Measurements from ENCODE around the gene ASTN2. TPM values are rescaled to one million over a fixed set of nuclear protein-coding genes. Genes with fewer than 3 reads are reported as not detected.
A peak's percentile ranks its signal among the peaks of the same experiment; 100 is the strongest.

Gene ASTN2
- total and polyA plus RNA-seq, 9 of the 15 experiments (the other 6 are each of a cell fraction or from before 2014, with no cell fraction given), result 0.56 to 3.5 (median 1.9) TPM

GRCh38 chr9:116394070-116394469, 1020.8 kb downstream of the ASTN2 start (continued):
- TF ChIP-seq, protein P1, sequence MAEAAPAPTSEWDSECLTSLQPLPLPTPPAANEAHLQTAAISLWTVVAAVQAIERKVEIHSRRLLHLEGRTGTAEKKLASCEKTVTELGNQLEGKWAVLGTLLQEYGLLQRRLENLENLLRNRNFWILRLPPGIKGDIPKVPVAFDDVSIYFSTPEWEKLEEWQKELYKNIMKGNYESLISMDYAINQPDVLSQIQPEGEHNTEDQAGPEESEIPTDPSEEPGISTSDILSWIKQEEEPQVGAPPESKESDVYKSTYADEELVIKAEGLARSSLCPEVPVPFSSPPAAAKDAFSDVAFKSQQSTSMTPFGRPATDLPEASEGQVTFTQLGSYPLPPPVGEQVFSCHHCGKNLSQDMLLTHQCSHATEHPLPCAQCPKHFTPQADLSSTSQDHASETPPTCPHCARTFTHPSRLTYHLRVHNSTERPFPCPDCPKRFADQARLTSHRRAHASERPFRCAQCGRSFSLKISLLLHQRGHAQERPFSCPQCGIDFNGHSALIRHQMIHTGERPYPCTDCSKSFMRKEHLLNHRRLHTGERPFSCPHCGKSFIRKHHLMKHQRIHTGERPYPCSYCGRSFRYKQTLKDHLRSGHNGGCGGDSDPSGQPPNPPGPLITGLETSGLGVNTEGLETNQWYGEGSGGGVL (CRISPR knock-in tag; IDR thresholded peaks at IDR 0.05), result 0 out of 2 replicates have a peak, but pooled peaks have one; percentile 40
- TF ChIP-seq, protein P2, sequence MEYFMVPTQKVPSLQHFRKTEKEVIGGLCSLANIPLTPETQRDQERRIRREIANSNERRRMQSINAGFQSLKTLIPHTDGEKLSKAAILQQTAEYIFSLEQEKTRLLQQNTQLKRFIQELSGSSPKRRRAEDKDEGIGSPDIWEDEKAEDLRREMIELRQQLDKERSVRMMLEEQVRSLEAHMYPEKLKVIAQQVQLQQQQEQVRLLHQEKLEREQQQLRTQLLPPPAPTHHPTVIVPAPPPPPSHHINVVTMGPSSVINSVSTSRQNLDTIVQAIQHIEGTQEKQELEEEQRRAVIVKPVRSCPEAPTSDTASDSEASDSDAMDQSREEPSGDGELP (CRISPR knock-in tag; IDR thresholded peaks at IDR 0.05; ENCODE audit: borderline replicate concordance), result no peak
- TF ChIP-seq MAZ (CRISPR knock-in tag; conservative IDR thresholded peaks at IDR 0.05 in 1 of 2, IDR thresholded peaks at IDR 0.05 in 1 of 2), result 0 out of 4 replicates have a peak, but pooled peaks of 1 of the 2 experiments have one; percentile 14
- TF ChIP-seq HMGN3 (IDR thresholded peaks at IDR 0.05; ENCODE audit: borderline replicate concordance, extremely low read depth, insufficient read length, low read depth, low read length), result no peak
- TF ChIP-seq, protein P3, sequence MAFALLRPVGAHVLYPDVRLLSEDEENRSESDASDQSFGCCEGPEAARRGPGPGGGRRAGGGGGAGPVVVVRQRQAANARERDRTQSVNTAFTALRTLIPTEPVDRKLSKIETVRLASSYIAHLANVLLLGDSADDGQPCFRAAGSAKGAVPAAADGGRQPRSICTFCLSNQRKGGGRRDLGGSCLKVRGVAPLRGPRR (CRISPR knock-in tag; IDR thresholded peaks at IDR 0.05), result peak; percentile 7; the same call in 1 of the 2 replicates
- TF ChIP-seq ZNF316 (IDR thresholded peaks at IDR 0.05), result peak; percentile 86; the same call in 1 of the 2 replicates
- 0 out of 2 replicates have a peak, but pooled peaks have one; percentile 23 for TF ChIP-seq OTX1 (CRISPR knock-in tag; IDR thresholded peaks at IDR 0.05)
- peak; percentile 58 for TF ChIP-seq MEF2D (tag; conservative IDR thresholded peaks at IDR 0.05; ENCODE audit: low read depth)
- TF ChIP-seq ZBTB12 (CRISPR knock-in tag; IDR thresholded peaks at IDR 0.05), result 0 out of 2 replicates have a peak, but pooled peaks have one; percentile 20
- peak; percentile 56; the same call in 1 of the 2 replicates for TF ChIP-seq ZNF668 (CRISPR knock-in tag; IDR thresholded peaks at IDR 0.05)
- peak; percentile 79 for TF ChIP-seq C11orf30 (IDR thresholded peaks at IDR 0.05; ENCODE audit: low read depth)
- TF ChIP-seq ID3 (CRISPR knock-in tag; IDR thresholded peaks at IDR 0.05), result no peak
- no peak for TF ChIP-seq ID3 (tag; IDR thresholded peaks at IDR 0.05)
- peak; percentile 70; the same call in 1 of the 2 replicates for TF ChIP-seq PTRF (tag; IDR thresholded peaks at IDR 0.05)
- TF ChIP-seq ZNF592 (IDR thresholded peaks at IDR 0.05), result peak; percentile 54
- TF ChIP-seq SMAD4 (CRISPR knock-in tag; conservative IDR thresholded peaks at IDR 0.05), result peak; percentile 81
- peak; percentile 83; the same call in 1 of the 2 replicates for TF ChIP-seq DMBX1 (CRISPR knock-in tag; IDR thresholded peaks at IDR 0.05; ENCODE audit: borderline replicate concordance)
- peak; percentile 14; the same call in 1 of the 2 replicates for TF ChIP-seq BACH1 (tag; IDR thresholded peaks at IDR 0.05)
- peak; percentile 54; the same call in 1 of the 2 replicates for TF ChIP-seq ELF4 (CRISPR knock-in tag; IDR thresholded peaks at IDR 0.05)

All from K562 (cell line).